RKO (cell line): ENCODE results near the gene SH3BP1.
"Not testable (repeated sequence)": the region's sequence is repeated elsewhere in the genome, so short reads cannot be mapped to it uniquely, and the experiment has no call there.

Experiments used
- DNase-seq: peaks from one replicate; pipeline ENCODE4 v3.0.0-alpha.2; 2016; ENCODE audit warnings: low spot score

SH3BP1 gene, protein sequence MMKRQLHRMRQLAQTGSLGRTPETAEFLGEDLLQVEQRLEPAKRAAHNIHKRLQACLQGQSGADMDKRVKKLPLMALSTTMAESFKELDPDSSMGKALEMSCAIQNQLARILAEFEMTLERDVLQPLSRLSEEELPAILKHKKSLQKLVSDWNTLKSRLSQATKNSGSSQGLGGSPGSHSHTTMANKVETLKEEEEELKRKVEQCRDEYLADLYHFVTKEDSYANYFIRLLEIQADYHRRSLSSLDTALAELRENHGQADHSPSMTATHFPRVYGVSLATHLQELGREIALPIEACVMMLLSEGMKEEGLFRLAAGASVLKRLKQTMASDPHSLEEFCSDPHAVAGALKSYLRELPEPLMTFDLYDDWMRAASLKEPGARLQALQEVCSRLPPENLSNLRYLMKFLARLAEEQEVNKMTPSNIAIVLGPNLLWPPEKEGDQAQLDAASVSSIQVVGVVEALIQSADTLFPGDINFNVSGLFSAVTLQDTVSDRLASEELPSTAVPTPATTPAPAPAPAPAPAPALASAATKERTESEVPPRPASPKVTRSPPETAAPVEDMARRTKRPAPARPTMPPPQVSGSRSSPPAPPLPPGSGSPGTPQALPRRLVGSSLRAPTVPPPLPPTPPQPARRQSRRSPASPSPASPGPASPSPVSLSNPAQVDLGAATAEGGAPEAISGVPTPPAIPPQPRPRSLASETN

GRCh38 chr22:37639070-37639760 is at the start of gene SH3BP1:
TSS of gene SH3BP1 (plus strand) at chr22:37639669. CDS start at chr22:37639788, 119 bp downstream.
- peak; percentile 44 for DNase-seq

DNA sequence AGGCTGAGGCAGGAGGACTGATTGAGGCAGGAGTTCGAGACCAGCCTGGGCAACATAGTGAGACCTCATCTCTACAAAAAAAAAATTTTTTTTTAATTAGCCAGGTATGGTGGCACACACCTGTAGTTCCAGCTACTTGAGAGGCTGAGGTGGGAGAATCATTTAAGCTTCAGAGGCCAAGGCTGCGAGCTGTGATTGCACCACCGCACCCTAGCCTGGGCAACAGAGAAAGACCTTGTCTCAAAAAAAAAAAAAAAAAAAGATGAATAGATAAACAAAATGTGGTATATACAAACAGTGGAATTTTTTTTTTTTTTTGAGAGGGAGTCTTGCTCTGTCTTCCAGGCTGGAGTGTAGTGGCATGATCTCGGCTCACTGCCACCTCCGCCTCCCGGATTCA is 48.4 kb upstream of the SH3BP1 start:
- DNase-seq, result not testable (repeated sequence)

DNA sequence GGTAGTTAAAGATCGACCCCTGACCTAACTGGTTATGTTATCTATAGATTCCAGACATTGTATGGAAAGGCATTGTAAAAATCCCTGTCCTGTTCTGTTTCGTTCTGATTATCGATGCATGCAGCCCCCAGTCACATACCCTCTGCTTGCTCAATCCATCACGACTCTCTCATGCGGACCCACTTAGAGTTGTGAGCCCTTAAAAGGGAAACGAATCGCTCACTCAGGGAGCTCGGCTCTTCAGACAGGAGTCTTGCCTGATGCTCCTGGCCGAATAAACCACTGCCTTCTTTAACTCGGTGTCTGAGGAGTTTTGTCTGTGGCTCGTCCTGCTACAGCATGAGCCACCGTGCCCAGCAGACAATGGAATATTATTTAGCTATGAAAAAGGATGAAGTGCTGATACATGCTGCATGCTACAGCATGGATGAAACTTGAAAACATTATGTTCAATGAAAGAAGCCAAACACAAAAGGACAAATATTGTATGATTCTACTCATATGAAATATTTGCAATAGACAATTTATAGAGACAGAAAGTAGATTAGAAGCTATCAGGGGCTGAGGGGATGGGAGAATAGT is 47.6 kb upstream of the SH3BP1 start:
- DNase-seq, result no peak

DNA sequence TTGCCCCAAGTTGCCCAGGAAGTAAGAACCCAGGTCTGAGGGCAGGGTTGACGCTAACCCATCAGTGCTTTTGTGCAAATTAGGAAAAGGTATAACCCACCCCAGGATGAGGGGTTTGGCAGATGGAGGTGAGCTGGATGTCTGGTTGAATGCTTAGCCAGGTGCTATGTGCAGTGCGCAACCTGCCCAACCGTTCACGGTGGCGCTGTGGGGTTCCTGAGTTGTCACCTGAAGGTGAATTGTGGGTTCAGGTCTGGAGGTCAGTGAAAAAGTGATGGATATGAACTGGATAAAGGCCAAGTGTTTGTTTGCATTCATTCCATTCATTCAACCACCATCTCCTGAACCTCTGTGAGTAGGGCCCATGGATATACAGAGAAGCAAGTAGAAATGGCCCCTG is 45.2 kb upstream of the SH3BP1 start:
- DNase-seq, result no peak

DNA sequence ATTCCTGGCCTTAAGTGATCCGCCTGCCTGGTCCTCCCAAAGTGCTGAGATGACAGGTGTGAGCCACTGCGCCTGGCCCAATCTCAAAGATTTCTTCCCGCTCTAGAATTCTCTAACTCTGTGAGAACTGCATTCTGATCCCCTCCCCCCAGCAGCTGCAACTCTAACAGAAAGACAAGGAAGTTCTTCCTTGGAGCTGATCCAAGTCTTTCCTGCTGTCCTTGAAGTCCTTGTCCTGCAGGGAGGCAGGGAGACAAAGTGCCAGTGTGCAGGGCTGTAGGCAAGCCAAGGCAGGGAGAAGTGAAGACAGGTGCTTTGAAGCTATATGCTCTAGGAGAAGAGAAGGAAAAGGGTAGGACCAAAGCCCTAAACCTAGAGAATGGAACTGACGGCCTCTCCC is 40.3 kb upstream of the SH3BP1 start:
- DNase-seq, result no peak

DNA sequence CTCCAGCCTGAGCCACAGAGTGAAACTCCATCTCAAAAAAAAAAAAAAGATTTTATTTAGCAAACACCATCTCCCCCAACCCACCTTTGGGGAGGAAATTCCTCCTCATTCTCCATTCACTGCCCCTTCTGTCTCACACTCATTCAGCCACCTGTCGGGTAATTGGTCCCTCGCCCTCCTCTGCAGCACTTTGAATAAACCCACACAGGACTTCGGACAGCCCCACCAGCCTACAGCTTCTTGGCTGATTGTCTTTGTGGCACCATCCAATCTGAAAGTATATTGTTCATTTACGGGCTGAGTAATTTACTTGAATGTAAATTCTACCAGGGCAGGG is 38.3 kb upstream of the SH3BP1 start:
- no peak for DNase-seq

- peak; percentile 79 for DNase-seq
These were observed 37.7 kb upstream of the SH3BP1 start for GRCh38 chr22:37601540-37602442.

DNA sequence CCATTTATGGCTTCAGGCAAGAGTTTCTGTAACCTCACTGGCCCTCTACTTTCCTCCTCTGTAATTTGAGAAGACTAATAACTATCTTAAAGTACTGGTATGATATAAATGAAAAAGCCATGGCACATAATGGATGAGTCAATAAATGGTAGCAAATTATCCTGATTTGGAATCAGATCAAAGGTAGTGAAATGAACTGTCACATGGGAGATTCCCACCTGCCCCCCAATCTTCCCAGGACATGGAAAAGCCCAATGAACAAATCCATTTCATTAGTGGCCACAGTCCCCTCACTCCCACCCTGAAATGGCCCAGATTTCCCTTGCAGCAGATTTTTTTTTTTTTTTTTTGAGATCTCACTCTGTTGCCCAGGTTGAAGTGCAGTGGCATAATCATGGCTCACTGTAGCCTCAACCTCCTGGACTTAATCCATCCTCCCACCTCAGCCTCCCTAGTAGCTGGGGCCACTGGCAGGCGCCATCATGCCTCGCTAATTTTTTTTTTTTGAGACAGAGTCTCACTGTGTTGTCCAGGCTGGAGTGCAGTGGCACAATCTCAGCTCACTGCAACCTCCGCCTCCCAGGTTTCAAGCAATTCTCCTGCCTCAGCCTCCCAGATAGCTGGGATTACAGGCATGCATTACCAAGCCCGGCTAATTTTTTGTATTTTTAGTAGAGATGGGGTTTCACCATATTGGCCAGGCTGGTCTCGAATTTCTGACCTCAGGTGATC is 36.8 kb upstream of the SH3BP1 start:
- DNase-seq, result not testable (repeated sequence)

DNA sequence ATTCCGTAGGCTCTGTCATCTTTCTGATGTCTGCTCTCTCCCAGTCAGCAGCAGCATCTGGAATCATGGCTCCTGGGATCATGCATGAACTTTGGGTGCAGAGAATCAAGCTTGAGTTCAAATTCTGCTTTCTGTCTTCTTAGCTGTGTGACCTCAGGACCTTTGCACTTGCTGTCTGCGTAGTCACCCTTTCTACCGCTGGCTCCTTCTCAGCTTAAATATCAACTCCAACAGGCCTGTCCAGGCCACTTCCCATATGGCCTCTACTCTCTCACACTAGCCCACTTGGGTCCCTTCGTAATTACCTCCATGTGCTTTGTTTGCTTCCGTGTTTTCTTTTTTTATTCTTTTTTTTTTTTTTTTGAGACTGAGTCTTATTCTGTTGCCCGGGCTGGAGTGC is 35.4 kb upstream of the SH3BP1 start:
- no peak for DNase-seq

- no peak for DNase-seq
These were observed 34.6 kb upstream of the SH3BP1 start for GRCh38 chr22:37604875-37605274.

DNA sequence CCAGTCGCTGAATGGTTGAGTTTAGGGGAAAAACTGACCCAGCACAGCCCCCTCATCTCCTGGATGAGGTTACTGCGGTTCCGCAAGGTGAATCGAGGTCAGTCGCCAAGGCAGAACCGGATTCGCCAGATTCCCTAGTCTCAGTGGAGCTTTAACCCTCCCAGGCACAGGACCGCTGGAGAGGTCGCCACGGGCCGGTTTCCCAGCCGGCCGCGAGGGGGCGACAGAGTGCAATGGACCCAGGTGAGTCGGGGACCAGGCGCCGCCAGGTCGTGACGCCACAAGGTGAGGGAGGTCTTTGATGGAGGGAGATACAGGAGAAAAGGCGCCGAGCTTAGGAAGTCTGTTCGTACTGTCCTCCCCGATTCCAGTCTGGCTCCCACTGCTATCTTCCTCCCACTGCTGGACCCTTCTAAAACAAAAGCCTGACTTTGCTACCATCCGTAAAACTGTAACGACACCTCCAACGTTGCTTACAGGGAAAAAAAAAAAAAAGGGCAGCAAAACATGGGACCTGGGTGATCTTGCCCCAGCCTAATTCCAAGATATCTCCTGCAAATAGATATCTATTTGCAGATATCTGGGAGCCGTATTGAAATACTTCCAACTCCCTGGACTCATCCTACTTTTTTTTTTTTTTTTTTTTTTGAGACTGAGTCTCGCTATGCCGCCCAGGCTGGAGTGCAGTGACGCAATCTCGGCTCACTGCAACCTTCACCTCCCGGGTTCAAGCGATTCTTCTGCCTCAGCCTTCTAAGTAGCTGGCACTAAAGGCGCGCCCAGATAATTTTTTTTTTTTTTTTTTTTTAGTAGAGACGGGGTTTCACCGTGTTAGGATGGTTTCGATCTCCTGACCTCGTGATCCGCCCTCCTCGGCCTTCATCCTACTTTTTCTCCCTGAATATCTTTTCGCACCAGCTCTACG is 32.2 kb upstream of the SH3BP1 start:
- DNase-seq, result peak; percentile 72

- no peak for DNase-seq
These were observed 31.5 kb upstream of the SH3BP1 start for GRCh38 chr22:37607935-37608476.

GRCh38 chr22:37608477-37609239 is 30.8 kb upstream of the SH3BP1 start, which contains the start of gene GGA1:
TSS of gene GGA1 (plus strand) at chr22:37608834. CDS start at chr22:37608861, 27 bp downstream.
- peak; percentile 96 for DNase-seq

DNA sequence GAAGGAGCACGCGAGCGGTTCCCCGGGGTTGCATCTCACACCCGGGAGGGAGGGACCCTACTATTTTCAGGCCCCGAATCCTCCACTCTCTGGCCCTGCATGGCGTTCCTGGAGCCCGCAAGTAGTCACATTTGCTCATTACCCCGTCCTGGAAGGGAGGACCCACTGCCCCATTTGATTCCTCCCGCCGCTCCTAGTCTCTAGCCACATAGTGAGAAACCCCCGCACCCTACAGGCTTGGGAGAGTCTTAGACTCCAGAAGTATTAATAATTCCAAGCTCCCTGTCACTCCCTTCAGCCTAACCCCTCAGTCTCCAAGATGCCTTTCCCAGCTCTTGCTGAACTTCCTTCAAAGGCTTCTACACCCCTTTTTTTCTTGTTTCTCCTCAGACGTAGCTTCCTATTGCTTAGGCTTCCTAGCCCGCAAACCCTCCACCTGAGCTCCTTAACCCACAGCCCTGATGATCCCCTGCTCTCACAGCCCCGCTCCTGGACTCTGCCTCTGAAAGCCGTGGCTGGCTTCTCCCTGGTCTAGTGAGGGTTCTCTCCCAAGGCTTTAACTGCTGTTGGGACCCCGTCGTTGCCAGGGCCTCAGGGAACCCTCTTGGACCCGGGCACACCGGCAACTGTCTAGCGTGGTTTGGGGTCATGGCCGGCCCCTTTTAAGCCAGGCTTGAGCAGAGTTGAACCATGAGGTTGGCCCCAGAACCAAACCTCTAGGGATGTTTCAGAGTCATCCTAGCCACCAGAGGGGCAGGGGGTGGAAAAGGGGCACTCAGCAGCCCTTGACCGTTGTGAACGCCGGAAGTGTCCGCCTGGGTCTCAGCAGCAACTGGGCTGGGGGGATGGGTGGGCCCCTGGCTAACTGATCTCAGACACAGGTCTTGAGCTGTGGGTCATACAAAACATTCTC is 30.0 kb upstream of the SH3BP1 start:
- DNase-seq, result peak; percentile 52

- not testable (repeated sequence) for DNase-seq
These were observed 29.4 kb upstream of the SH3BP1 start for GRCh38 chr22:37610153-37610475.

GRCh38 chr22:37610480-37611129 is 28.9 kb upstream of the SH3BP1 start:
- DNase-seq, result no peak

DNA sequence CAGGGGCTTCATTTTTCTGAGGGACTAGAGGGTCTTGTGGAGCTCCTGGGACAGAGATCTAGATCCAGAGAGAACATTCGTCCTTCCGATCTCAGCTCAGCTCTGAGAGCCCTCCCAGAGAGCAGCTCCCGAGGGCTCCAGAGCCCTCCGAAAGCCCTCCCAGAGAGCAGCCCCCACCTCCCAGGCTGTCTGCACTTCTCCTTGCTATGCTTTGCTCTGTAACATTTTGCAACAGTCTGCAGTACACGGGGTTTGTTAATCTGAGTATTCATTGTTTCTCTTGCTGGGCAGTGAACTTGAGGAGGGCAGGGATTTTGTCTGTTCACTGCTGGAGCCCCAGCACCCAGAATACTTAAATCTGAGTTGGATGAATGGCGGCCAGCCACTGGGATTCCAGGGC is 28.3 kb upstream of the SH3BP1 start:
- DNase-seq, result no peak
